Caco-2 (cell line): Measurements from ENCODE around the gene PRRC1. TPM values are rescaled to one million over a fixed set of nuclear protein-coding genes. Genes with fewer than 3 reads are reported as not detected.

Experiments used
- BruUV-seq: library from RNA; stranded (reverse); fragments of 400-500 nt; replicated peaks from 2 replicates; lab custom pipeline; 2021; lab: Mats Ljungman, UMichigan
- CTCF ChIA-PET: fragments of 300-600 bp; sonication (Branson Sonifier 250); formaldehyde crosslinking; loops from one replicate; lab custom pipeline; 2022; ENCODE audit warnings: antibody characterized with exemption; lab: Charles Lee
- POLR2A ChIA-PET: fragments of 300-600 bp; sonication (Branson Sonifier 250); formaldehyde crosslinking; loops from one replicate; lab custom pipeline; 2022; ENCODE audit warnings: antibody characterized with exemption; lab: Charles Lee
- DNase-seq, 2 experiments: peaks; one replicate each; pipeline versions ENCODE4 v3.0.0 to v3.0.0-alpha.2; 2020 to 2022
- H3K27me3 ChIP-seq: replicated peaks from 2 replicates; pipeline ENCODE4 v1.6.0; 2011; ENCODE audit warnings: low read length; ENCODE audit not compliant: control insufficient read depth, insufficient read depth
- H3K36me3 ChIP-seq: 2 replicates; pipeline ENCODE4 v1.5.1; 2011; ENCODE audit warnings: low read length; ENCODE audit not compliant: control insufficient read depth, insufficient read depth
- H3K4me1 ChIP-seq: fragments of 250-450 bp; sonication (Bioruptor Pico); 2 replicates; pipeline ENCODE4 v1.5.1; 2020; ENCODE audit warnings: mild to moderate bottlenecking
- H3K4me3 ChIP-seq: 2 replicates; pipeline ENCODE4 v1.5.1; 2011; ENCODE audit warnings: low read depth, mild to moderate bottlenecking, control low read depth, low read length
- H3K9me3 ChIP-seq: fragments of 250-450 bp; sonication (Bioruptor Pico); 2 replicates; pipeline ENCODE4 v1.5.1; 2020; ENCODE audit warnings: mild to moderate bottlenecking, moderate library complexity
- H3K27ac Mint-ChIP-seq: one replicate; pipeline ENCODE4 v1.8.0; 2022; ENCODE audit warnings: mixed read lengths; ENCODE audit not compliant: unreplicated experiment
- H3K27me3 Mint-ChIP-seq: one replicate; pipeline ENCODE4 v1.8.0; 2022; ENCODE audit warnings: mixed read lengths; ENCODE audit not compliant: insufficient read depth, unreplicated experiment
- H3K36me3 Mint-ChIP-seq: one replicate; pipeline ENCODE4 v1.8.0; 2022; ENCODE audit warnings: mild to moderate bottlenecking, mixed read lengths; ENCODE audit not compliant: insufficient read depth, unreplicated experiment
- H3K4me1 Mint-ChIP-seq: one replicate; pipeline ENCODE4 v1.8.0; 2022; ENCODE audit warnings: low read depth, mixed read lengths; ENCODE audit not compliant: unreplicated experiment
- H3K4me3 Mint-ChIP-seq: one replicate; pipeline ENCODE4 v1.8.0; 2022; ENCODE audit warnings: mild to moderate bottlenecking, moderate library complexity, mixed read lengths; ENCODE audit not compliant: unreplicated experiment
- H3K9me3 Mint-ChIP-seq: one replicate; pipeline ENCODE4 v1.8.0; 2022; ENCODE audit warnings: mixed read lengths; ENCODE audit not compliant: unreplicated experiment
- CTCF ChIP-seq, 2 experiments: fragments of 200-600 bp in 1 of 2; IDR thresholded peaks; 1 replicate in 1 of 2; 2 replicates in 1 of 2; pipeline versions ENCODE4 v1.5.1 to v1.8.0; 2011 to 2022; ENCODE audit warnings: antibody characterized with exemption in 1 of 2, control low read depth in 1 of 2, inconsistent platforms in 1 of 2, low read depth in 1 of 2, low read length in 1 of 2, mild to moderate bottlenecking in 1 of 2, moderate library complexity in 1 of 2; ENCODE audit not compliant: insufficient read depth in 1 of 2, severe bottlenecking in 1 of 2, unreplicated experiment in 1 of 2
- intact Hi-C: fragments of 100-400 bp; cut with micrococcal nuclease; formaldehyde crosslinking; loops from one replicate; pipeline ENCODE4 v1.10.0; 2022; ENCODE audit not compliant: unreplicated experiment
- total RNA-seq: library from RNA; stranded (reverse); gene quantifications from 2 replicates; pipeline ENCODE4 v1.2.3, GENCODE V29; 2022

The PRRC1 gene
- total RNA-seq, 1 experiment from 2014 or later, result 81.7 TPM

- peaks cover 12% of the 10 kb centered on the region for H3K9me3 Mint-ChIP-seq
- no peak overlapping the region for H3K27ac Mint-ChIP-seq
- H3K36me3 ChIP-seq, result no peaks in the 10 kb centered on the region
- H3K4me1 Mint-ChIP-seq, result no peaks in the 10 kb centered on the region
- H3K36me3 Mint-ChIP-seq, result no peaks in the 10 kb centered on the region
- CTCF ChIA-PET, result no interaction called here
- TF ChIP-seq CTCF (IDR thresholded peaks at IDR 0.05; ENCODE audit: insufficient read depth in 1 of 2, low read depth in 1 of 2, low read length in 1 of 2, severe bottlenecking in 1 of 2, unreplicated experiment in 1 of 2), result no peak
- no peaks in the 10 kb centered on the region for H3K4me1 ChIP-seq
- peaks cover 6% of the 10 kb centered on the region; the same call in 1 of the 2 replicates for H3K9me3 ChIP-seq
- intact Hi-C loops, result no loop called here
- H3K4me3 Mint-ChIP-seq, result no peak overlapping the region
- DNase-seq, result no peak
- no TSS peak for BruUV-seq
- no peaks in the 10 kb centered on the region for H3K27me3 Mint-ChIP-seq
- no peak overlapping the region for H3K4me3 ChIP-seq
- POLR2A ChIA-PET, result no interaction called here
- H3K27me3 ChIP-seq, result no peaks in the 10 kb centered on the region; the same call in 1 of the 2 replicates
Measured at GRCh38 chr5:127571314-127572131, 54.1 kb downstream of the PRRC1 start.

DNA sequence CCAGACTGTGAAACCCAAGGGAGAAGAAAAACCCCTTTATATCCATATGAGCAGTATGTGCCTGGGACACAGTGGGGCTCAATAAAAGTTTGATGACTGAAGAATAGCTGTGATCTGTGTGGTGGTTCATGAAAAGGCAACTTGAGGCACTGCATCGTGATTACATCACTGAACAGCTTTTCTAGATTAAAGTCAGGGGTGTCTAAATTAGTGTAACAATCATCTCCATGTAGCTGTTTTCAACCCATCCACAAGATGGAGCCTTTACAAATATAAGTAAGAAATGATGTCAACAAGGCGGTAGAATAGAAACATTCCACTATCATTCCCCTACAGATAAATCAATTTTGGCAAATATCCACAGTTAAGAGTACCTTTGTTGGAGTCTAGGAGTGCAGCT, 55.5 kb downstream of the PRRC1 start:
- POLR2A ChIA-PET, result no interaction called here
- no TSS peak for BruUV-seq
- no peaks in the 10 kb centered on the region; the same call in 1 of the 2 replicates for H3K27me3 ChIP-seq
- no peak overlapping the region for H3K4me3 ChIP-seq
- H3K9me3 ChIP-seq, result peaks cover 6% of the 10 kb centered on the region; the same call in 1 of the 2 replicates
- H3K4me1 Mint-ChIP-seq, result no peaks in the 10 kb centered on the region
- H3K36me3 Mint-ChIP-seq, result no peaks in the 10 kb centered on the region
- no peak overlapping the region for H3K27ac Mint-ChIP-seq
- H3K4me1 ChIP-seq, result no peaks in the 10 kb centered on the region
- peaks cover 24% of the 10 kb centered on the region for H3K9me3 Mint-ChIP-seq
- no peaks in the 10 kb centered on the region for H3K27me3 Mint-ChIP-seq
- intact Hi-C loops, result no loop called here
- no peak overlapping the region for H3K4me3 Mint-ChIP-seq
- no peak for DNase-seq
- TF ChIP-seq CTCF (IDR thresholded peaks at IDR 0.05; ENCODE audit: insufficient read depth in 1 of 2, low read depth in 1 of 2, low read length in 1 of 2, severe bottlenecking in 1 of 2, unreplicated experiment in 1 of 2), result peak in 1 of 2 experiments; percentile 16
- CTCF ChIA-PET, result interaction anchor here (0.5 to 0.9 kb wide), 2 partner anchors 305 to 339 kb away, joined by 3 to 5 read pairs; no protein-coding TSS in a partner anchor
- H3K36me3 ChIP-seq, result no peaks in the 10 kb centered on the region

- intact Hi-C loops, result no loop called here
- H3K4me3 Mint-ChIP-seq, result no peak overlapping the region
- ChIA-PET POLR2A (no interaction called here), CTCF (no interaction called here)
- Histone ChIP-seq H3K36me3 (no peaks in the 10 kb centered on the region), H3K4me1 (no peaks in the 10 kb centered on the region), H3K9me3 (peaks cover 6% of the 10 kb centered on the region; the same call in 1 of the 2 replicates), H3K27me3 (no peaks in the 10 kb centered on the region; the same call in 1 of the 2 replicates), H3K4me3 (no peak overlapping the region)
- H3K27ac Mint-ChIP-seq, result no peak overlapping the region
- no peaks in the 10 kb centered on the region for H3K27me3 Mint-ChIP-seq
- DNase-seq, result no peak
- no TSS peak for BruUV-seq
- no peak for TF ChIP-seq CTCF (IDR thresholded peaks at IDR 0.05; ENCODE audit: insufficient read depth in 1 of 2, low read depth in 1 of 2, low read length in 1 of 2, severe bottlenecking in 1 of 2, unreplicated experiment in 1 of 2)
- H3K9me3 Mint-ChIP-seq, result peaks cover 24% of the 10 kb centered on the region
- no peaks in the 10 kb centered on the region for H3K36me3 Mint-ChIP-seq
- no peaks in the 10 kb centered on the region for H3K4me1 Mint-ChIP-seq
Measured at GRCh38 chr5:127574852-127575679, 57.6 kb downstream of the PRRC1 start.
